Fibroblast of lung (primary cell): ENCODE measurements around the gene SPATA2L.

ENCODE experiments used
- CTCF ChIP-seq, 2 donors: IDR thresholded peaks in 1 of 2; conservative IDR thresholded peaks in 1 of 2; 1 replicate in 1 of 2; 2 replicates in 1 of 2; pipeline ENCODE4 v1.5.1; 2011 to 2012; ENCODE audit warnings: low read length in 2 of 2, control low read depth in 1 of 2, inconsistent platforms in 1 of 2, low read depth in 1 of 2, mild to moderate bottlenecking in 1 of 2
- EZH2 ChIP-seq: IDR thresholded peaks from 2 replicates; pipeline ENCODE4 v1.5.1; 2012; ENCODE audit warnings: low read length, control low read depth, mild to moderate bottlenecking; ENCODE audit errors: missing control alignments

- TF ChIP-seq CTCF (conservative IDR thresholded peaks at IDR 0.05 in 1 of 2, IDR thresholded peaks at IDR 0.05 in 1 of 2; ENCODE audit: low read depth in 1 of 2, low read length in 2 of 2) (no peak), EZH2 (no peak)
These were observed 14.9 kb downstream of the SPATA2L start, which contains the start of gene CDK10 for GRCh38 chr16:89686520-89687091.
